Panc1 (cell line): Measurements from ENCODE around the gene HPF1.

Experiments
- CTCF ChIP-seq: fragments of 450-650 bp; IDR thresholded peaks from 2 replicates; pipeline ENCODE4 v1.5.1; 2017; ENCODE audit warnings: mild to moderate bottlenecking
- POLR2AphosphoS5 ChIP-seq: IDR thresholded peaks from 2 replicates; pipeline ENCODE4 v1.6.1; 2012; ENCODE audit warnings: mild to moderate bottlenecking, low read depth, low read length, moderate library complexity
- TCF7L2 ChIP-seq: IDR thresholded peaks from 2 replicates; pipeline ENCODE4 v1.6.1; 2011; ENCODE audit warnings: mild to moderate bottlenecking, low read depth, low read length, inconsistent platforms

GRCh38 chr4:169757575-169758184 lies at the start of gene HPF1:
- TF ChIP-seq POLR2AphosphoS5, result peak; percentile 57
- TF ChIP-seq CTCF, result no peak
- no peak for TF ChIP-seq TCF7L2
